Keratinocyte (primary cell): ENCODE measurements around the gene IKZF1.

Experiments used
- CTCF ChIP-seq, 3 experiments: IDR thresholded peaks in 1 of 3; conservative IDR thresholded peaks in 1 of 3; optimal IDR thresholded peaks in 1 of 3; 2 replicates in 2 of 3; 3 replicates in 1 of 3; pipeline versions ENCODE3 to v1.5.1; 2011; ENCODE audit warnings: low read length in 3 of 3, mild to moderate bottlenecking in 3 of 3, moderate library complexity in 2 of 3, control low read depth in 1 of 3, inconsistent platforms in 1 of 3; ENCODE audit not compliant: insufficient read depth in 2 of 3; ENCODE audit errors: extremely low read depth in 1 of 3
- EZH2 ChIP-seq: IDR thresholded peaks from one replicate; pipeline ENCODE4 v1.6.1; 2012; ENCODE audit warnings: inconsistent platforms, mild to moderate bottlenecking, low read length, moderate library complexity

- TF ChIP-seq CTCF (optimal IDR thresholded peaks at IDR 0.05 in 1 of 3, IDR thresholded peaks at IDR 0.05 in 1 of 3, conservative IDR thresholded peaks at IDR 0.05 in 1 of 3; ENCODE audit: extremely low read depth in 1 of 3, insufficient read depth in 2 of 3, low read length in 3 of 3) (no peak), EZH2 (no peak)
Measured at GRCh38 chr7:50364645-50365044, 60.1 kb downstream of the IKZF1 start.
